Epidermal melanocyte (primary cell): ENCODE measurements around the gene CAPN13.
"Not testable (repeated sequence)": the region's sequence is repeated elsewhere in the genome, so short reads cannot be mapped to it uniquely, and the experiment has no call there.

ENCODE experiments used
- DNase-seq: peaks from one replicate; pipeline ENCODE4 v3.0.0; 2011; ENCODE audit warnings: low spot score; ENCODE audit not compliant: insufficient read length

Gene CAPN13

DNA sequence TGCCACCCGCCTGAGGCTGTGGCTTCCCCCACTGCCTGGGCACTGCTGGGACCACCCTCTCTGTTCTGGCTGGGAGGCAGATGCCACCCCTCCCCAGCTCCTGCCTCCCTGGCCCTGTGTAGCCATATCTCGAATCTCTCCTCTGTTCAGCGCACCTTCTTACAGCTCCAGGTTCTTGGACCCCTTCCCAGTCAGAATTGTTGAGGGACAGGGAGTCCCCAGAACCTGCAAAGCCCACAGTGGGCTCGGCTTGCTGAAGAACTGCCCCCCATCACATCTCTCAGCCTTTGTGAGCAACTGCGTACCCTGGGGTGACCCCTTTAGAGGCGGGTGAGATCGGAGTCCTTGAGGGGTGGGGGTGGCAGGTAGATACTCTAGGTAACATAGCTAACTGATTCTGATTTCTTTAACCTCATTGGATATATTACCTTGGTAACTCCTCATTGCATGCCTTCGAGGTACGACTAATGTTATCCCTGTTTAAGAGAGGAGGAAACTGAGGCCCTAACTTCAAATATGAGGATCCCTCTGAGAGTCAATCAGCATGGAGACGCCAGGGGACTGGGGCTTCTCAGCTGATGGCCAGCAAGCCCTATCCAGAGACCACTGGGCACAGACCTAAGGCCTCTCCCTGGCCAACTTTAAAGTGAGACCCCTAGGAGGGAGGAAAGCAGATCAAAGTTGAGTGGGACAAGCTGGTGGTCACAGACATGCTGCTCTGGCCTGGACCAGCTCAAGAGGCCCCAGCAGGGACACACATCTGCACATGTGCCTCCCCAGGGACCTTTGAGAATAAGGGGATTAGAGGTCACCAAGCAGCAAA is 101.3 kb downstream of the CAPN13 start:
- DNase-seq, result no peak

DNA sequence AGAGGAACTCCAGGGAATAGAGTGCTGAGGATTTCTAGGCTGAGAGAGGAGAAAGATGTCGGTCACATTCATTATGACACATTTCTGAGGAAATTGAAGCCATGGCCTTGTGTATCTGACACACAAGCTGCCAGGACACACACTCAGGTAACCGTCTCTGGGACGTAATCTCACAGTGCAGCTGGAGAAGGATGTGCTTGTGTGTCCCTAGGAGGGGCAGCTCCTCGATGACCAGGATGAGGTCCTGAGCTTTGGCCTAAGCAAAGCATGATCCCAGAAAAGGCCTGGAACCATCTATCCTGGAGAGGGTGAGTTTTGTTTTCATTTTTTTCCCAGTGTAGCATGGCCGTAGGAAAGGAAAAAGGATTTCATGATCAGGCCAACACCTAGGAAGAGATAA is 102.2 kb downstream of the CAPN13 start:
- no peak for DNase-seq

DNA sequence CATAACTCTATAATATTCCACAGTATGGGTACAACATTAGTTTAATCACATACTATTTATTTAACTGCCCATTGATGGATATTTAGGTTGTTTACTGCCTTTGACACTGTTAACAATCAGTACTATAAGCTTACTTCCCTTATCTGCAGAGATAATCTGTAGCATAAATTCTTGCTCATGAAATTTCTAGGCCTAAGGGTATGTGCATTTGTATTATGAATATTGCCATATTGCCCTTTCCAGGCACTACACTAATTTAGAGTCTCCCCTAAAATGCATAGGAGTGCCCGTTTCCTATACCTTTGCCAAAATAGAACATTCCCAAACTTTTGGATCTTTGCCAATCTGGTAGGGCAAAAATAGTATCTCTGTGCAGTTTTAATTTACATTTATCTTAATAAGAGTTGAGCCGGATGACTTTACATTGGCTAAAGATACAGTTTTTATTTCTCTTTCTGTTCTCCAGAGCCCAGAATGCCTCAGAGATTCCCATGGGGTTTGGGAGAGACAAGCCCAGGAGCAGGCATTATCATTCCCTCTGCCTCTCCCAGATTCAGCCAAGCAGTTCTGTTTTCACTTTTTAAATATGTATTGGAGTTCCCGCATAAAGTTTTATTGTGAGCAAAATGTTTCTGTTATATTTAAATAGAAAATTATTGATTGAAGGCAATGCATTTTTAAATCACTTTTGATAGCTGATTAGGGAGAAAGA is 102.8 kb downstream of the CAPN13 start:
- DNase-seq, result no peak

DNA sequence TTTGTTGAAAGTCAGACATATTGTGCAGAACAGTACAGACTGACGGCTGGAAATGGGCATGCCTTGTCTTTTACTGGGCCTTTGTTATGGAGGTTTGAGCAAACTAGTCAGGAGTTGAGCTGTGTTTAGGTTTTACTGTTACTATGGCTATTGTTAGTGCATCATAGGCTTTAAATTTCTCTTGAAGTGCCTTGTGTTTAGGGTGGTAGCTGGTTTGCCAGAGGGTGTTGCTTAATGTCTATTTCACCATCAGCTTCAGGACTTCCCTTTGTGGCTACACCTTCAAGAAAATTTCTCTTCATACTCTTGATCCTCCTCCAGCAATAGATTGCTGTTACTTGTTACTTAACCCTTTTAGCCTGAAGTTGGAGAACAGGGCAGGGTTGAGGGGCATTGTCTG is 104.6 kb downstream of the CAPN13 start:
- DNase-seq, result no peak

DNA sequence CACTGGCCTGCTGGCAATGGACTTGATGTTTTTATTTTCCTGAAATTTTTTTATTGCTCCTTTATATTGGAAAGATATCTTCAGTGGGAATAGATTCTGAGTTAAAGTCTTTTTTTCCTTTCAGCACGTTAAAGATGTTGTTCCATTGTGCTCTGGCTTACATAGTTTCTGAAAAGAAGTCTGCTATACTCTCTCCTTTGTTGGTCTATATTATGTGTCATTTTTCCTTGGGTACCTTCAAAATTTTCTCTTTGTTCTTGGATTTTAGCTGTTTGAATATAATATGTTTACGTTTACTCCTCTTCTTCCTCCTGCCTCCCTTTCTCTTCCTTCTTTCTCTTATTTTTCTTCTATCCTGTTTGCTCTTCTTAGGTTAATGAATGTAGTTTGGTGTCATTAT is 105.5 kb downstream of the CAPN13 start:
- DNase-seq, result no peak

DNA sequence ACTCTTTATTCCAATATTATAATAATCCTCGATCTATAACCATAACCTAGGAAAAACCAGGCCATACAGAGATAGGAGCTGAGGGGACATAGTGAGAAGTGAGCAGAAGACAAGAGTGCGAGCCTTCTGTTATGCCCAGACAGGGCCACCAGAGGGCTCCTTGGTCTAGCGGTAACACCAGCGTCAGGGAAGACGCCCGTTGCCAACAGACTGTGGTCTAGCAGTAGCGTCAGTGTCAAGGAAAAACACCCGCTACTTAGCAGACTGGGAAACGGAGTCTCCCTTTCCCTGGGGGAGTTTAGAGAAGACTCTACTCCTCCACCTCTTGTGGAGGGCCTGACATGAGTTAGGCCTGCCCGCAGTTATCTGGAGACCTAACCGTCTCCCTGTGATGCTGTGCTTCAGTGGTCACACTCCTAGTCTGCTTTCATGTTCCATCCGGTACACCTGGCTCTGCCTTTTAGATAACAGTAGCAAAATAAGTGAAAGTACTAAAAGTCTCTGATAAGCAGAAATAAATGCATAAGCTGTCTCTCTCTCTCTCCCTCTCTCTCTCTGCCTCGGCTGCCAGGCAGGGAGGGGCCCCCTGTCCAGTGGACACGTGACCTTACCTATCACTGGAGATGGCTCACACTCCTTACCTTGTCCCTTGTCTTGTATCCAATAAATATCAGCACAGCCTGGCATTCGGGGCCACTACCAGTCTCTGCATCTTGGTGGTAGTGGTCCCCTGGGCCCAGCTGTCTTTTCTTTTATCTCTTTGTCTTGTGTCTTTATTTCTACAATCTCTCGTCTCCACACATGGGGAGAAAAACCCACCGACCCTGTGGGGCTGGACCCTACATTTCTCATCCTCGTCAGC is 109.8 kb downstream of the CAPN13 start:
- not testable (repeated sequence) for DNase-seq

DNA sequence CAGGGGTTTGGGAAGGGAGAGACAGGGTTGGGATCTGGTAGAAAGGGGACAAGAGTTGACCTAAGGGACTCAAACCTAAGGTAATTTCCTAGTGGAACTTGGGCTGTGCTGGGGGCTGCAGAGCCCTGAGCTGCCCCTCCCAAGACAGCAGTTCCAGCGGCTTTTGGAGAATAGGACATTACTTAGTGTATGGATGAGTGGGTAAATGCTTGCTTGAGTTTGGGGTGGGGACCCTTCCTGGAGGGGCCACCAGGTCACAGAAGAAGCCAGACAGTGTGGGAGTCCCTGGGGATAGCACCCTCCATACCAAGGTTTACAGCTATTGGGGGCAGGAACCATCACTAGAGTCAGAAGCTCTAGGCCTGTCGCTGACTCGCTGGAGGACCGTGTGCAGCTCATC is 111.5 kb downstream of the CAPN13 start:
- DNase-seq, result no peak

DNA sequence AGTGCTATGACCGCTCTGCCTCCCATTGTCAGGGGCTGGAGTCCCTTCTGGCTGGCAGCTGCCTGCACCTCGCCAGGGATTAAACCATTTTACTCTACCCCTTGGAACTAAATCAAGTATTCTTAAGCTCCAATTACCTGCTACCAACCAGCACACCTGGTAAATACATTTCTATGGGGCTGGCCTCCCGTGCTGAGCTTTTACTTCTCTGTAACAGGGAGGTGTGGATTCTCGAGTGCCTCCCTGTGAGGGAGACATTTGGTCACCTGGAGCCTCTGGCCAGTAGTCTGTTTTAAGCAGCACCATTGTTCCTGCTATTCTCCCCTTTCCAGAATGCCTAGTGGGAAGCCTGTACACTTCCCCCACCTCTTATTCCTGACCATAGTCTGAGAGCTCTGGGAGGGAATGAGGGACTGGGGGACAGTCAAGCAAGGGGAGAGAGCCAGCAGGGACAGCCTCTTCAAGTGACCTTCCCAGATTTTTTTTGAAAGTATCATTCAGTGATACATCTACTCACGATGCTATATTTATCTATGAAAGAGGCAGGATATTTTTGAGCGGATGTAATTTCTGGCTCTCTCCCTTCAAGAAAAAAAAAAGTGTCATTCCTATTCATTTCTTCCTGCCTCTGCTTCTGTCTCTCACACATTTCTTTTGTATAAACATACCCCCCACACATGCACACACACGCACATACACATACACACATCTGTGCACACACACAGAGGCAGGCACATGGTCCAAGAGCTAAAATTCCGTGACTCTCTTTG is 112.8 kb downstream of the CAPN13 start:
- DNase-seq, result no peak

DNA sequence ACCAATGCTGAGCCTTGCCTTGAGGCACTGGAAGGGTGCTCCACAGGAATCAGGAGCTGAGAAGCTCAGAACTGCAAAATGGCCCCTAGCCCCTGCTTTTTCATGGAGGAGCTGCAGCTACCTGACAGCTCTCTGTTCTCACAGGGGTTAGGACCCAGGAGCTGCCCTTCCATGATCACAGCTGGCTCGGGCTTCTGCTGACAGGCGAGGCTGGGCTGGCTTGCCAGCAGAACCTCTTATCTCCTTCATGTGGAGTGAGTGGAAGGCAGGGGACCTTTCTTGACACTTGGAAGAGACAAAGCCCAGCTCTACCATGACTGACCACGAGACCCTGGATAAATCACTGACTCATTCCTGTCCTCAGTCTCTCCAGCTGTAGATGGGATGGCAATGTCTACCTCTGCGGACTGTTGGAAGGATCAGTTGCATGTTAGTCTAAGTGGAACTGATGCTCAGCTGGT is 113.4 kb downstream of the CAPN13 start:
- no peak for DNase-seq

DNA sequence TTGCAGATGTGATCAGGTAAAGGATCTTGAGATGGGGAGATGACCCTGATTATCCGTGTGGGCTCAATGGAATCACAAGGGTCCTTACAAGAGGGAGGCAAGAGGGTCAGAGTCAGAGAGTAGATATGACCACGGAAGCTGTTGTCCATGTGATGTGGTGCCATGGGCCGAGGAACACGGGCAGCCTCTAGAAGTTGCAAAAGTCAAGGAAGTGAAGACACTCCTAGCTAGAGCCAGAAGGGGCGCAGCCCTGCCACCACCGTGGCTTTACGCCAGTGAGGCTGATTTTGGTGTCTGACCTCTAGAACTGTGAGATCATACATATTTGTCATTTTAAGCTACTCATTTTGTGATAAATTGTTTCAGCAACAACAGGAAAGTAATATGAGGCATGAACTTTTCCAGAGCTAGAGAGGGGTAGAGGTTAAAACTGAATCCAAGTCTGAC is 114.4 kb downstream of the CAPN13 start:
- no peak for DNase-seq

DNA sequence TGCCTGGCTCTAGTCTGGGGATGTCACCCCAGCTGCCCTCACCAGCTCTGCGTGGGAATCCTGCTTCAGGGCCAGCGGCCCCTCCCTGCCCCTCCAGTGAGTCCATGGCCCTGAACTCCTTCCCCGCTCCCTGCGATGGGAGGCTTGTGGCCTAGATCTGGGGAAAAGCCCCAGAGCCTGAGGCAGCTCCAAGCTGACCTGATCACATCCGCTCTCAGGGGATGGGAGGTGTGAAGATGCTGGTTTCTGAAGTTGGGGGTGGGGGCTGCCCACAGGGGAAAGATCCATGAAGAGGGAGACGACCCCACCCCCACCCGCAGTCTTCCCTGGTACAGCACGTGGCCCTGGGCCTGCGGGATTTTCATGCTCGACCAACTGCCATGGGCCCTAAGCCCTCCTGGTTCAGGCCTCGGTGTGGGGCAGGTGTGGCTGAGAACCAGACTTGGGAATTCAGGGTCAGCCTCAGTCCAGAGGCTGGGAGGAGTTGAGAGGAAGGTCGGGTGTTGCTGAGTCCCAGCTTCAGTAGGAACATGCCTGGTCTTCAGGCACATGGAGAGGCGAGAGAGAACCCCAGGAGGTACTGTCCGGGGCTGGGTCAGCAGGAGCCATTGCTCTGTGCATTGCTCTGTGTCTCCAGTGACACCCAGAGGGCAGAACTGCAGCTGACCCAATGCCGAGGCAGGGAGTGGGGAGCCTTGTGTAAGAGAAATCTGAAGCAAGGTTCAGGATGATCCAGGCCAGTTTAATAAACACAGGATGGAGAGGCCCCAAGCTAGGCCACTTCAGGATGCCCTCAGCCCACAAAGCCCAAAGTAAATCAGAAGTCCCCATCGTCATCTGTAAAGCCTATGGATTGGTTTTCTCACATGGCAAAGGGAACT is 115.1 kb downstream of the CAPN13 start:
- DNase-seq, result no peak

DNA sequence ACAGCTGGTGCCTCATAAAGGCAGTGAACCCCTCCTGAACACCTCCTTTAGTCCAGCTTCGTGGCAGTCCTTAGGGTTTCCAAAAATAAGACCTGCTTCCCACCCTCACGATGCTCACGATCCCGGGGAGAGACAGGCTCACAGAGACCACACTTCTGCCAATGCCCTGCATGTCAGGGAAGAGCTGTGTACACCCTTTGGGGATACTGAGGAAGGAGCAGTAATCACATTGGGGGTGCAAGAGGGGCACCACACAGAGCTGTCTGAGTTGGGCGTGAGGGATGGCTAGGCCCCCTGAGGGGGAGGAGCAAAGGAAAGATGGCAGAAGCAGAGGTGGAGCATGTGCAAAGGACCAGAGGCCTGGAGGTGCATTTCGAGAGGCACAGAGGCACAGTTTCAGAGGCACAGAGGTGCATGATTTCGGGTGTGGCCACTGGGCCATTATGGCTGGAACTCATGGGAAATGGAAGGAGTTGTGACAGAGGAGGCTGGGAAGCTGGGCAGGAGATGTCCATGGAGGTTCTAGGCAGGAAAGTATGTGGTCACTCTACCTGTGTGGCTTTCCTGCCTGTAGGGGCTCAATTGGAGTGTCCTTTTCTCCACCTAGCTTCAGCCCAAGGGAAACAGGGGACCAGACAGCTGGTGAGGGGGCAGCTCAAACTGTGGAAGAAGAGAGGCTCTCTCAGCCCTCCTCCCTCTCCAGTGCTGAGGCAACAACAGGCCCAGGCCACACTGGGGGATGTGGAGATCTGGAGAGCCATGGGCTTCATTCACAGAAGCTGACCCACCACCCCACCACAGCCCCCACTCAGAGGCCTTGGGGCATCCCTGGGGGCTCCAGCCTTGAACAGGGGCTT is 115.9 kb downstream of the CAPN13 start:
- no peak for DNase-seq

DNA sequence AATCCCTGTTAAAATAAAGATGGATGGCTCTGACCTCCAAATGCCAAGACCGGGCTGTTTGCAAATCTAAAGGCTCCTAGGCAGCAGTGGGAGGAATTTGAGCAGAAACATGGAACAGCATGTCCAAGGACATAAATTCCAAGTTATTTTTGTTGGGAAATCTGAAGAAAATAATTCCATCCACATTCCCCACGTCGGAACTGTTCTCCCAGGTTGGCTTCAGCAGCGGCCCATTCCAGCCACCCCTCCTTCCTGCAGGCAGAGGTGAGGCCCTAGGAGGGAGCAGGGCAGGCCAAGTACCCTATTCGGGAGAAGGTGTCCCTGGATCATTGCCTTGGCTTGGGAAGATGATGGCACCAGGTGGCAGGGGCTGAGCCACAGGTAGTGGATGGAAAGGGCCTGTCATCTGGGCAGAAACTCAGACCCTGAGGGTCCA is 117.1 kb downstream of the CAPN13 start:
- DNase-seq, result no peak

DNA sequence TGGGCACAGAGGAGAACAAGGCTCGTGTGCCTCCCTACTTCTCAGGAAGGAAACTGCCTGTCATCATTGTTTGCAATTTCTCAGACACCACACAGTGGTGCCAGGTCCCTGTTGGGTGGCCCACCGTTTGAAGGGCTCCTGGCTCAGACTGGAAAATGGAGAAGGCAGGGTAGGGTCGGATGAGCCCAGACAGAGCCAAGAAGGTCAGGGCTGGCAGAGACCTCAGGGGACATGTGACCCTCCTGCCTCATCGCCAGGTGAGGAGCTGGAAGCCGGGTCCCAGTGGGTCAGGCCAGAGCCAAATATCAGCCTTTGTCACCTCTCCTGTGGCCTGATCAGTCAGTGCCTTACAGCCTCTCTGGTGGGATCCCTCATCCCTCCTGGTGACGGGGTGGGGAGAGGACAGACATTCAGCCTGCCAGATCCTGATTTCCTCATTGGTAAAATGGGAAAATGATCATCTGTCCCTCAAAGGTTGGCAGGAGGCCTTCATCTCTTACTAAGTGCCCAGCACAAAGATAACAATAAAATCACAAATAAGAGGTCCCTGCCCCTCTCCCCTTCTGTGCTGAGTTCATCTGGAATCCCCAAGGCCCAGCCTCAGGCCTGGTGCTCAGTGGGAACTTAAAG is 117.6 kb downstream of the CAPN13 start:
- no peak for DNase-seq

DNA sequence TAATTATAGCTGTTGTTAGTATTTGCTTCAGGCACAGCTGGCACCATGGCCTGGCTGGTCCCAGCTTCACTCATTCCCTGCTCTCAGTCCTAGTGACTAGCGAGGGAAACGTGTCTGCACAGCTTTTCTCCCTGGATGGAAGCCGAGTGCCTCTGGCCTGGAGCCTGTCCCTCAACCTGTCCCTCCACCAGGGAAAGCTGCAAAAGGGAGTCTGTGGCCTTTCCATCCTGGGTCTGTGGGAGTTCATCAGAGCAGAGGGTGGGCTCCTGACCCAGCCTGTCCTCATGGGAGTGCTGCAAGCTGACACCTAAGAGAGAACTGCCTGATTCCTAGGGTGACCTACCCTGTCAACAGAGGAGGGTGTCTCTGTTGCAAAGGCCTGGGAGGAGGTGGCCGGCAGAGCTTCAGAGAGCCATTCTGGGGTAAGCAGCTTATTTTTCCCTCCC is 118.3 kb downstream of the CAPN13 start:
- DNase-seq, result no peak

DNA sequence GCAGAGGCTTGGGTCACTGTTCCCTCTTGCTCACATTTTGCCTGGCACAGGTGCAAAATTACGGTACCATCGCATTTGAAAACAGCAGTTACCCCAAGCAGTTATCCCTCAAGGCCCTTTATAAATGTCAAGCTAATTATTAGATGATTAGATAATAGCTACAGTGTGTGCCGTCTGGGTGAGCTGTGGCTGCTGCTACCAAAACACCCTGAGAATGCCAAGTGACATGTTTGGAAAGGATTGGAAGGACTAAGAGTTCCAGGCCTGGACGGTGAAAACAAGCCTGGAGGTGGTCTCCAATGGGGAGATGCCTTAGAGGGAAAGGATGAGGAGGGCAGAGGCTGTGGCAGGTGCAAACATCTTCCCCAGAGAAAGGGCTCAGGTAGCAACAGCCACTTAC is 120.6 kb downstream of the CAPN13 start:
- no peak for DNase-seq

DNA sequence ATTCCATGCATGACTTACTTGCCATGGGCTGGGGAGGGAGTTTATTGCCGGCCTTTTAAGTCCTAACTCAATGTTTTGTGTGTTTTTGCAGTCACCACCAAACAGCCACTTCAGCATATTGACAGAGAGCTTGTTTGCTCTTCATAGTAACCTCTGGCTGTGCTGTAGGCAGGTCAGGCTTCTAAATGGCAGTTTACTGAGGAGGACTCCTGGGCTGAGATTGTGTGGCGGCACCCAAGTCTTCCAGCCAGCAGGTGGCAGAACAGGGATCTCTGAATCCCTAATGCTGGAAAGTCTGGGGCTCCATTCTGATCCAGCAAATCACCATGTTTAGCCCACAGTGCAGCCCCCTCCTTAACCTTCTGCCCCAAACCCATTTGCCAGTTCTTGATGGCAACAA is 121.2 kb downstream of the CAPN13 start:
- DNase-seq, result no peak

DNA sequence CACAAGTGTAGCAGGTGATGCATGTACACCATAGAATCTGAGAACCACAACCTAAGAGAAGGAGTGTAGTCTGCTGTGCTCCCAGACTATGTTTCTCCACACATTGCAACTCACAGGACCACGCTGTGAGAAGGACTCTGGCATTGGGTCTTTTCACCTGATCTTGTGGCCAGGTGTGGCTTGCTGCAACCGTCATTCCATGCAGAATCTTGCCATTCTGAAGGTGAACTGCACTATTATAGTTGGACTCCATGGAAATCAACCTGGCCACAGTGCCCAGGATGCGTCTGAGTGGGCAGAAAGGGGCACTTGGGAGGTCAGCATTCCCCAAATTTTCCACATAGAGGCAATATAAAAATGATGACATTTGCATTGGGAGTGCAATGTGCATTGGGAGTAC is 122.2 kb downstream of the CAPN13 start:
- DNase-seq, result no peak

DNA sequence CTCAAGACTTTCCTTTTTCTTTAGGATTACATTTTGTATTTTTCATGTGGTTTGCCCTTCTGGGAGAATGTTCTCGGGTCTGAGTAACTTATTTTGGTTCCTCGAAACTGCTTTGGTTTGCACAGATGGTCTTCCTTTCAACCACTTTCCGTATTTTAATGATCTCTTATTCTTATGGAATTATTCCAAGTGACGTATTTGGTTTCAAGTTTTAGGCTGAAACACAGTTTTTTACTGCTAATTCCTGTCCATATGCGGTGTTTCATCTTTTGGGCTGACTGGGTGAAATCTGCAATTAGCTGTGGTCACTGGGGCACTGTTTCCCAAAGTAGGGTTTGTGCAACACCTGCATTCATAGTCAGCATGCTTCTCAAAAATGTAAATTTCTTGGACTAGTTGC is 122.7 kb downstream of the CAPN13 start:
- DNase-seq, result no peak
